NCI-H748 (cell line): Measurements from ENCODE around the gene PSMB5.

Source experiments
- DNase-seq: peaks from one replicate; lab custom pipeline; 2025; ENCODE audit not compliant: unreplicated experiment; lab: John Stamatoyannopoulos, UW

PSMB5 gene

DNA sequence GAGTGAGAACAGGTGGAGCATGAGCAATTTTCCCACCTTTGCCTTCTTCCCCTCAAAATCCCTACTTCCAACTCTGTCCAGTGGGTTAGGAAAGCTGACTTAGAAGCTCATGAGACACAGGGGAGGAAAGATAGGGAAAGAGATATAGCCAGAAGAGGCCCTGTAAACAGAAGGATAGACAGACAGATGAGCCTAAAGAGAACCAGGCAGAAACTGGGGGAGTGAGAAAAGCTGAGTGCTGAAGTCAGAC, 57.3 kb downstream of the PSMB5 start:
- DNase-seq, result no peak

DNA sequence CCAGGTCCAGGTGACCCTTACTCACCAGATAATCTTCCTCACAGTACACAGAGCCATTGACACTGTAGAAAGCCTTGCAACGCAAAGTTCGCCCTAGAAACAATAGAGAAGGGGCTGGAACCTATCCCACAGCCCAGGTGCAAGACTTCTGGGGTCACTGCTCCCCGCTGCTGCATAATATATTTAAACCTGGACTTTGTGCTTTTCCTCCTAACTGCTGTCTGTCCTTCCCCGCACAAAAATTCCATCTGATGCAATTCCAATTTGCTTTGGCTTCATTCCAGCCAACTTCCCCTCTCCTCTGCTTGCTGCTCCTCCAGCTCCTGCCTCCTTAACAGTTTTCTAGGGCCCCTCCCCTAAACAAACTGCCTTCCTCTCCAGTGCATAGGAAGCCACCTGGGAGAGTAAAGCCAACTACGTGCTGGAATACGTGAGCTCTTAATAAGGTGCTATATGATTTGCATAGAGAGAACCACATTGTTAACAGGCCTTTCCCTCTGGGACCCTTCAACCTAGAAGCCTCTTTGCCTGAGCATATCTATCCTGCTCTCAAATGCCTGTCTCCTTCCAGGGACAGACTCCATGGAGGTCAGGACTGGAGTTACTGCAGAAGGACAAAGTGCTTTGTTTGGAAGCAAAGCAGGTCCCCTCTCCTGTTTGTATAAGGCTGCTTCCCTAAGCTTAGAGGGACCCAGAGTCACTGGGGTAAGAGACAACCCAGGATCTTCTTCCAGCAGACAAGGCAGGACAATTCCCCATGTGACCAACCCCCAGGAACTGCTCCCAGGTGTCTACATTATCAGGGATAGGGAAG, 57.9 kb downstream of the PSMB5 start:
- DNase-seq, result no peak
